Amniotic stem cell (primary cell): ENCODE measurements around the gene DOCK7.
"Not testable (repeated sequence)": the region's sequence is repeated elsewhere in the genome, so short reads cannot be mapped to it uniquely, and the experiment has no call there.

Experiments
- DNase-seq: peaks from one replicate; lab custom pipeline; 2025; lab: John Stamatoyannopoulos, UW

DOCK7 gene

GRCh38 chr1:62612770-62613169 is 75.4 kb downstream of the DOCK7 start:
- no peak for DNase-seq

DNA sequence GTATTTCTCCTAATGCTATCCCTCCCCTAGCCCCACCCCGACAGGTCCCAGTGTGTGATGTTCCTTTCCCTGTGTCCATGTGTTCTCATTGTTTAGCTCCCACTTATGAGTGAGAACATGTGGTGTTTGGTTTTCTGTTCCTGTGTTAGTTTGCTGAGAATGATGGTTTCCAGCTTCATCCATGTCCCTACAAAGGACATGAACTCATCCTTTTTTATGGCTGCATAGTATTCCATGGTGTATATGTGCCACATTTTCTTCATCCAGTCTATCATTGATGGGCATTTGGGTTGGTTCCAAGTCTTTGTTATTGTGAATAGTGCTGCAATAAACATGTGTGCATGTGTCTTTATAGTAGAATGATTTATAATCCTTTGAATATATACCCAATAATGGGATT is 77.6 kb downstream of the DOCK7 start:
- DNase-seq = not testable (repeated sequence)

DNA sequence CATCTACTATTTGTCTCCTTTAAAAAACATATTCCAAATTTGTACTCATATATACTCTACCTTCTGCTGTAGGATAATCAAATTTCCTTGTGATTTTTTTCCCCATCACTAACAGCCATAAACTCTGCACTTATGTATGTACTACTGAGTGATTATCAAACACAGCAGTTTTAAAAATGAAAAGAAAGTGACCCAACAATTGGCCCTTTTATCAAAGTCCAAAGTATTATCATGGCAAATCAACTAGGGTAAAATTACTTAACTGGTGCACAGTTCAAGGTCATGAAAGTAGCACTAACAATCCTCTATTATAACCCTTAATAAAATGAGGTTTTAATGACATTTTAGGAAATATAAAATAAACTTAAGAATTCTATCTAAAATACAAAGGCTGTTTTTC is 79.3 kb downstream of the DOCK7 start:
- no peak for DNase-seq

GRCh38 chr1:62601457-62601856 is 86.7 kb downstream of the DOCK7 start:
- no peak for DNase-seq

DNA sequence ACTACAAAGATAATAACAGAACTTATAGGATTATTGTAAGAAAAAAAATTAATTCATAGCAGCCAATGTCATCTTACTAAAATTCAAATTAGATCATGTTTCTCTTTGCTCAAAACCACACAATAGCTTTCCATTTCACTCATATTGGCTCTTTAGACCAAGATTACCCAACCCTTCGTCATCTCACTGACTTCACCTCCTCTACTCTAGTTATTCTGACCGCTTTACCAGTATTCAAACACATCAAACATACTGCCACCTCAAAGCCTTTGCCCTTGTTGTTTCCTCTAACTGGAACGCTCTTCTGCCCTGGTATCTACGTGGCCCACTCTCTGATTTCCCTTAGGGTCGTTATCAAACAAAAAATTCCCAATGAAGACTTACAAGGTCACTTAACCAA is 89.1 kb downstream of the DOCK7 start:
- DNase-seq = no peak

DNA sequence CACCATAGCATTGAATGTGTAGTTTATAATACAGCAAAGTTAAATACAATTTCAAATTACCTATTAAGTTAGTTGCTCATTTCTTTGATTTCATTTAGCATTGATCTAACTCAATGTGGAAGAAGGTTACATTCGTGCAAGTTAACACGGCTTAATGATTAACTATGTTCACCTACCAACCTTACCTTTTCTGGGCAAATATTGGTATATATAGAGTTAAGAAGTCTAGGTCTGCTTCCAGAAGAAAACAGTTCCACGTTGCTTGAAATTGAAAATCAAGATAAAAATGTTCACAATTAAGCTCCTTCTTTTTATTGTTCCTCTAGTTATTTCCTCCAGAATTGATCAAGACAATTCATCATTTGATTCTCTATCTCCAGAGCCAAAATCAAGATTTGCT is 90.9 kb downstream of the DOCK7 start, which contains the start of gene ANGPTL3:
TSS of gene ANGPTL3 (plus strand) at position 240 of the 400 bp plus-strand sequence. CDS start at position 287, 47 bp downstream.
- no peak for DNase-seq

DNA sequence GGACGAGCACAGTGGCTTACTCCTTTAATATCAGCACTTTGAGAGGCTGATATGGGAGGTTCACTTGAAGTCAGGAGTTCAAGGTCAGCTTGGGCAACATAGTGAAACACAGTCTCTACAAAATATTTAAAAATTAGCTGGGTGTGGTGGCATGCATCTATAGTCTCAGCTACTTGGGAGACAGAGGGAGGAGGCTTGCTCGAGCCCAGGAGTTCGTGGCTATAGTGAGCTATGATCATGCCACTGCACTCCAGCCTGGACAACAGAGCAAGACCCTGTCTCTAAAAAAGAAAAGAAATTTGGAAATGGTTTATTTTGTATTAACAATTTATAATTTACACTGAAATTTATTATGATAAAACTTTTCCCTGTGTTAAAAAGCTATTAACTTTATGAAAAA is 92.5 kb downstream of the DOCK7 start:
- no peak for DNase-seq

DNA sequence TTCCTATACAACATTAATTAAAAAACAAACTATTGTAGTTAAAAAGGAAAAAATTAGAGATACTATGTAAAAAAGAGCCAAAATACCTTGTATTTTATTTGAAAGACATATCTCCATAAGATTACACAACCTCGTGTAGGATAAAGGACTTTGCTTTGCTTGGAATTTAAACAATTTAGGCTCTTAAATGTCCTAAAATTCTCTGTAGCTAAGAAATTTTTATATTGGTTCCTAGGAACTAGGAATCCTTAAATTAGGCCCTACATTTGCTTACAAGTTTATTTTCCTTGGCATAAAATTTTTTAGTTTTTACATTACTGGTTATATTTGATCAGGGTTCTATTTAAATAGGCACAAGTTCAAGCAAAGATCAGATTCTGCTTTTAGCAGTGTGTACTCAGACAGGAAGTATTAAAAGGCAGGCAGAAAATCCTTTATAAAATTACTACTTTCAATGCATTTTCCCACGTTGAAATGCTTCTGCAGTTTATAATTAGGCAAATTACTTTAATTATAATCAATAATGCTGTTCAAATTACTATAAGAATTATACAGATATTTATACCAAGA is 94.3 kb downstream of the DOCK7 start:
- no peak for DNase-seq

DNA sequence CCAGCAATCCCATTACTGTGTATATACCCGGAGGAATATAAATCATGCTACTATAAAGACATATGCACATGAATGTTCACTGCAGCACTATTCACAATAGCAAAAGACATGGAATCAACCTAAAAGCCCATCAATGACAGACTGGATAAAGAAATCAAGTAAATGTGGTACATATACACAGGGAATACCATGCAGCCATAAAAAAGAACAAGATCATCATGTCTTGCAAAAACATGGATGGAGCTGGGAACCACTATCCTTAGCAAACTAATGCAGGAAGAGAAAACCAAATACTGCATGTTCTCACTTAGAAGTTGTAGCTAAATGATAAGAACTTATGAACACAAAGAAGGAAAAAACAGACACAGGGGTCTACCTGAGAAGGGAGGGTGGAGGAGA is 97.2 kb downstream of the DOCK7 start:
- no peak for DNase-seq

DNA sequence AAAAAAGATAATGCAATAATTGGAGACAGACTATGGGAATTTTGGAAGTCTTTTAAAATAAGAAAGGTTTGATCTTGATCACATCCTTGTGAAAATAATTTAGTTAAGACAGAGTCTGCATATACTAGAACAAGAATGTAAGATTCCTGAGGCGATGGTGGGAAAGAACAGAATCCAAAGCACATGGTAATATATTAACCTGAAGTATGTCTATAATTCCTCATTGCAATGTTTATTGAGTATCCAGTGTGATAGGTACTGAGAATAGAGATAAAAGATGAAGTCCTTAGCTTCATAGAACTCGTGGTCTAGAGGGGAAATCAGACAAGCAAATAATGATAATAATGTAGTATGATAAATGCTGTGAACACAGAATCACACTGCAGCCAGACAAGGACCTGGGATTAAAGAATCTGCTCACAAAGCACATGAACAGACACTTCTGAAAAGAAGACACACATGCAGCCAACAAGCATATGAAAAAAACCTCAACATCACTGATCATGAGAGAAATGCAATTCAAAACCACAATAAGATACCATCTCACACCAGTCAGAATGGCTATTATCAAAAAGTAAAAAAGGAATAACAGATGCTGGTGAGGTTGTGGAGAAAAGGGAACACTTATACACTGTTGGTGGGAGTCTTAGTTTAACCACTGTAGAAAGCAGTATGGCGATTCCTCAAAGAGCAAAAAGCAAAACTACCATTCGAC is 97.8 kb downstream of the DOCK7 start:
- DNase-seq = no peak

- DNase-seq = peak; percentile 6
These were observed 98.9 kb downstream of the DOCK7 start for GRCh38 chr1:62589321-62589720.

DNA sequence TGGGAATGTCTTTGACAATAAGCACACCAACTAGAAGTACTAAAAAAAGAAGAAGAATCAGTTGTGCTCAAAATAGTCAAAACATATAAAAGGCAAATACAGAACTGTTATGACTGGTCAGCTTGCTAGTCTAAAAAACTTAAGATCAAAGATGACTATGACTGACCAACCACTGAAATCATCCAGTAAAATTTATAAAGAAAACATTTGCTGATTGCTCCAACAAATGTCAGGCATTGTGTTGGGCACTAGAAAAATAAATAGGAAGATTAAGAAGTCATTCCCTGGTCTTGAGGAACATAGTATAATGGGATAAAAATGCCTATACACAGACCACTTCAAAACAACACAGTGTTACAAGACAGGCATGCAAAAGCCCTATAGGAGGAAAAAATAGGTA is 100.2 kb downstream of the DOCK7 start:
- DNase-seq = no peak

DNA sequence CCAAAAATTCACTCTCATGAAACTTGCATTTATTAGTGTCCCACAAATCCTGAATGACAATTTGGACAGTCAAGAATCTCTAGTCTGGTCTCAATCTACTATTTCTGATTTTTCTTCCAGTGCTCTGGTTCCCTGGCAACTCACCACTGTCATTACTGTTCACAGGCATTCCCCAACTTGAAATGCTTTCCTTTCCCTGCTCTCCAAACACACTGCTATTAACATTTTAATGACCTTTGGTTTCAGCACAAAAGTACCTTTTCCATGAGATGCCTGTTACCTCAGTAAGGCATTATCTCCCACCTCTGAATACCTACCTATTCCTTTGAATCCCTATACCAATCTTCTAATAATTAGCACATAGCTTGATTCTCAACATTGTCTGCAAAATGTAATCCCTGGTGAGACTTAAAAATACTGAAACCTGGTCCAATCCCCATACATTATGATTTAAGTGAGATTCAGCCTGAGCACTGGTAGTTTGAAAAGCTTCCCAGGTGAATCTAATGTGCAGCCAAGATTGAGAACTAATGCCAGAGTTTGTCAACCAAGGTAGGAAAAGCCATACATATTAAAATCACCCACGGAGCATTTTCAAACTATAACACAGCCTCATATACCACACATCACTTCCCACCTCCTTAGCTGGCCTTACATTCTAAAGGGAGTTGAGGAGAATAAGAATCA is 102.6 kb downstream of the DOCK7 start:
- no peak for DNase-seq

- DNase-seq = no peak
These were observed 114.5 kb downstream of the DOCK7 start for GRCh38 chr1:62573675-62574074.

- no peak for DNase-seq
These were observed 115.7 kb downstream of the DOCK7 start for GRCh38 chr1:62572476-62572875.

- DNase-seq = not testable (repeated sequence)
These were observed 116.7 kb downstream of the DOCK7 start for GRCh38 chr1:62571517-62571916.

DNA sequence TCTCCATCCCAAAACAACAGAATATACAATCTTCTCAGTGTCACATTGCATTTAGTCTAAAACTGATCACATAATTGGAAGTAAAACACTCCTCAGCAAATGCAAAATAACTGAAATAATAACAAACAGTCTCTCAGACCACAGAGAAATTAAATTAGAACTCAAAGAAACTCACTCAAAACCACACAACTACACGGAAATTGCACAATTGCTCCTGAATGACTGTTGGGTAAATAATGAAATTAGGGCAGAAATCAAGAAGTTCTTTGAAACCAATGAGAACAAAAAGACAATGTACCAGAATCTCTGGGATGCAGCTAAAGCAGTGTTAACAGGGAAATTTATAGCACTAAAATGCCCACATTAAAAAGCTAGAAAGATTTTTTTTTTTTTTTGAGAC is 120.3 kb downstream of the DOCK7 start:
- DNase-seq = not testable (repeated sequence)

DNA sequence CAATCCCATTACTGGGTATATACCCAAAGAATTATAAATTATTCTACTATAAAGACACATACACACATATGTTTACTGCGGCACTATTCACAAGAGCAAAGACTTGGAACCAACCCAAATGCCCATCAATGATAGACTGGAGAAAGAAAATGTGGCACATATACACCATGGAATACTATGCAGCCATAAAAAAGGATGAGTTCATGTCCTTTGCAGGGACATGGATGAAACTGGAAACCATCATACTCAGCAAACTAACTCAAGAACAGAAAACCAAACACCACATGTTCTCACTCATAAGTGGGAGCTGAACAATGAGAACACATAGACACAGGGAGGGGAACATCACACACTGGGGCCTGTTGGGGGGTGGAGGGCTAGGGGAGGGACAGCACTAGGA is 121.0 kb downstream of the DOCK7 start:
- not testable (repeated sequence) for DNase-seq

DNA sequence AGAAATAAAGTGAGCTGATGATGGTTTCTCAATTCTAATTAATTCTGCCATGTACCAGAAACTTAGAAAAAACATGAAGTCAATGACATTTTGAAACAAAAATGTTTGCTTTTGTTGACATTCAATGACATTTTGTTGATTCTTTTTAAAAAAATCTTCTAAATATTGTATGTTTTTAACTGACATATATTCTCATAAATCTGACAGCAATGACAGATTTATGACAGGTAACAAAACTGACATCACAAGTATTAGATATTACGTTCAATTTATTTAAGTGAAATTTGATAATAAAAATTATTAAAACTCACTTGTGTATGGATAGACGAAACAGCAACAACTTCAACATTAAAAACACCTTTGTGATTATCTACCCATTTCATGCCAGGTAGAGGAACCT is 126.9 kb downstream of the DOCK7 start:
- no peak for DNase-seq

DNA sequence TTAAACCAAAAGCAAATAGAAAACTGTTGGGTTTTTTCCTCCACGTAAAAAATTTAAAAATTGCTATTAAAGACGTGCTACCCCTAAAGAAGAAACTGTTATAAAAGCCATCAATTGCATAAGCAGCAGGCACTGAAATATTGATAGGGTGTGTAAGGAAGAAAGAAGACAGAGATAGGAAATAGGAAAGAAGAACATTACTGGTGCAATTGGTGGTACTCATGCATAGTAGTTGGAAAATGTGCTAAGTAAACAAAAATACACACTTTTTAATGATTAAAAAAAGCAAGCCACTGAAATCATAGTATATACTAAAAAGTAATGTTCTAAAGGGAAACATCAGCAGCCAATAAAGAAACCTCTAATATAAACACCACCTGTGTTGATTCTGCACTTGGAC is 143.6 kb downstream of the DOCK7 start:
- no peak for DNase-seq

DNA sequence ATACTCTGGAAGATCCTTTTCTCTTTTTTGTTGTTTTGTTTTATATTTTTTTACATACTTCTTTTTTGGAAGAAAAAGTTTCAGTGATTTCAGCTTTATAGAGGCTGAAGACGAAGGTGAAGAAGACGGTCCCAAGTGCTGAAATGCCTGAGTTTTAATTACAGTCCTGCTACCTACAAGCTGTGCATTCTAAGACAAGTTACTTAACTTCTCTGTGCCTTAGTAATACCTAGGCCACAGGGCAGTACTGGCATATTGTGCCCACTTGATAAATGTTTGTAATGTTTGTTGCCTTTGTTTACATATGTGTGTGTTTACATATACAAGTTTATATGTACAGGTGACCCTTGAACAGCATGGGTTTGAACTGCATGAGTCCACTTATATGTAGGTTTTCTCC is 147.1 kb downstream of the DOCK7 start:
- no peak for DNase-seq

DNA sequence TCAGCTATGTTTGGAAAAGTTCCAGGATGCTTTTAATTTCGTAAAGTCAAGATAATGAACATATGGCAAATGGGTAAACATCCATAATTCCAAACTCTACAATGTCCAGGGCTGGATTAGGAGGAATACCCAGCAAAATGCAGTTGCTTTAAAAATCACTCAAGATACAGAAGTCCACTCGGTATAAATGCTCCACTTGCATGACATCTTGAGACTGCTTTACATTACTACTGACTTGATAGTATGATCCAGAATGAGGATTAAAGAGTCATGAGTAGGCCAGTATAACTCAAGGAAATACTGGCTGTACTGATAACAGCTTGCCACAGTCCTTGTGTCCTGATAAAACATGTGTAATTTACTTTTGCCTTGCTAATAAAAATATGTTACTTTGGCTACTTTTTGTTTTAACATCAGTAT is 149.1 kb downstream of the DOCK7 start:
- DNase-seq = no peak

DNA sequence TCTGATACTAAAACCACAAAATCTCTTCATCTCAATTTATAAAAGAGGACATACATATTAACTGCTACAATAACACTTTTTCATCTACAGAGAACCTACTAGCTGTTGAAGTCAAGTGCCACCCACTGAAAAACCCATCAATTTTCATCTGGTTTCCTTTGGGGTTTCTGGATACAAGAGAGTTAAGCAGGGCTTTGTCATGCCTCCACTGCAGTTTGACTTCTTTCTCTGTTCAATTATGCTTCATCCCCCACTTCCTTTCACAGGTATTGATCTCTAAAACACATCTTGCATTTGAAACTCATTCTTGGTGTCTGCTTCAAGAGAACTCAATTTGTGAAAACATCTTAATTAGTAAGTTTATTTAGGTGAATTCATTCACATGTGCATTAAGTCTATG is 151.3 kb downstream of the DOCK7 start:
- no peak for DNase-seq
